Testis (tissue), 2 donors: Measurements from ENCODE around the gene SAPCD2.

Source experiments
- CTCF ChIP-seq, 3 experiments: fragments of 450-650 bp in 2 of 3; fragments of 200-600 bp in 1 of 3; sonication (generic) in 1 of 3; IDR thresholded peaks; one replicate each; pipeline ENCODE4 v1.5.1; 2016 to 2019; ENCODE audit warnings: antibody characterized with exemption in 3 of 3, mild to moderate bottlenecking in 2 of 3, moderate library complexity in 1 of 3
- POLR2A ChIP-seq: fragments of 450-650 bp; IDR thresholded peaks from one replicate; pipeline ENCODE4 v1.6.1; 2017; ENCODE audit warnings: antibody characterized with exemption, mild to moderate bottlenecking, moderate library complexity

- TF ChIP-seq CTCF (IDR thresholded peaks at IDR 0.05) (no peak), POLR2A (no peak)
Measured at GRCh38 chr9:137116027-137116507, 45.7 kb upstream of the SAPCD2 start.
